Upper lobe of right lung (tissue), 1 donor: ENCODE data around the gene LURAP1L. TPM values are rescaled to one million over a fixed set of nuclear protein-coding genes. Genes with fewer than 3 reads are reported as not detected.

Source experiments
- total RNA-seq: library from RNA; stranded (reverse); fragmentation: NEBNext Ultra II Directional; extraction: Animal tissue kit (Norgen Biotek cat#: 25700); gene quantifications from one replicate; pipeline ENCODE4 v1.2.1, GENCODE V29; 2021
- donor health status: DM: no; HTN: yes; CAD: no; lungs with severe emphysema.

Gene LURAP1L
- total RNA-seq, 1 donor from 2014 or later = 32.3 TPM

Other genes starting within 250 kb of the LURAP1L start
- 7.1 TPM for gene TYRP1, start 81.6 kb upstream of the LURAP1L start, total RNA-seq